Measurements from ENCODE around the gene ATF2.
A peak's percentile ranks its signal among the peaks of the same experiment; 100 is the strongest.

ATF2 gene

GRCh38 chr2:175158894-175159293, 9.1 kb downstream of the ATF2 start:
- Histone ChIP-seq H3K4me1 (ENCODE audit: insufficient read depth, low read length) (0 out of 2 replicates have a peak, but pooled peaks cover 3% of the 10 kb centered on the region), H3K4me3 (ENCODE audit: low read length) (no peak overlapping the region), H3K9ac (ENCODE audit: low read depth, low read length) (no peak overlapping the region), H3K9me3 (ENCODE audit: insufficient read depth, low read depth, low read length) (no peaks in the 10 kb centered on the region), H3K36me3 (ENCODE audit: insufficient read depth, low read depth, low read length) (peaks cover 4% of the 10 kb centered on the region; the same call in 1 of the 2 replicates), H3K27me3 (ENCODE audit: insufficient read depth, low read length) (no peaks in the 10 kb centered on the region), H3K27ac (ENCODE audit: low read length) (no peak overlapping the region)

GRCh38 chr2:175156534-175156933, 11.5 kb downstream of the ATF2 start:
- H3K9ac ChIP-seq (ENCODE audit: low read depth, low read length) = no peak overlapping the region
- H3K27me3 ChIP-seq (ENCODE audit: insufficient read depth, low read length) = no peaks in the 10 kb centered on the region
- peaks cover 4% of the 10 kb centered on the region; the same call in 1 of the 2 replicates for H3K36me3 ChIP-seq (ENCODE audit: insufficient read depth, low read depth, low read length)
- no peak overlapping the region for H3K4me3 ChIP-seq (ENCODE audit: low read length)
- no peak overlapping the region for H3K27ac ChIP-seq (ENCODE audit: low read length)
- H3K9me3 ChIP-seq (ENCODE audit: insufficient read depth, low read depth, low read length) = no peaks in the 10 kb centered on the region
- 0 out of 2 replicates have a peak, but pooled peaks cover 3% of the 10 kb centered on the region for H3K4me1 ChIP-seq (ENCODE audit: insufficient read depth, low read length)

- no peaks in the 10 kb centered on the region for H3K27me3 ChIP-seq (ENCODE audit: insufficient read depth, low read length)
- peaks cover 16% of the 10 kb centered on the region; the same call in 1 of the 2 replicates for H3K36me3 ChIP-seq (ENCODE audit: insufficient read depth, low read depth, low read length)
- no peaks in the 10 kb centered on the region for H3K9me3 ChIP-seq (ENCODE audit: insufficient read depth, low read depth, low read length)
- H3K27ac ChIP-seq (ENCODE audit: low read length) = no peak overlapping the region
- no peak overlapping the region for H3K4me3 ChIP-seq (ENCODE audit: low read length)
- H3K4me1 ChIP-seq (ENCODE audit: insufficient read depth, low read length) = 0 out of 2 replicates have a peak, but pooled peaks cover 3% of the 10 kb centered on the region
- H3K9ac ChIP-seq (ENCODE audit: low read depth, low read length) = no peak overlapping the region
These were observed 13.3 kb downstream of the ATF2 start for GRCh38 chr2:175154661-175155082.

- Histone ChIP-seq H3K9ac (ENCODE audit: low read depth, low read length) (no peak overlapping the region), H3K9me3 (ENCODE audit: insufficient read depth, low read depth, low read length) (no peaks in the 10 kb centered on the region), H3K36me3 (ENCODE audit: insufficient read depth, low read depth, low read length) (peaks cover 32% of the 10 kb centered on the region), H3K4me3 (ENCODE audit: low read length) (no peak overlapping the region), H3K27ac (ENCODE audit: low read length) (no peak overlapping the region), H3K27me3 (ENCODE audit: insufficient read depth, low read length) (no peaks in the 10 kb centered on the region), H3K4me1 (ENCODE audit: insufficient read depth, low read length) (0 out of 2 replicates have a peak, but pooled peaks cover 3% of the 10 kb centered on the region)
These were observed 15.8 kb downstream of the ATF2 start for GRCh38 chr2:175152242-175152641.

GRCh38 chr2:175151791-175152190, 16.2 kb downstream of the ATF2 start:
- H3K9ac ChIP-seq (ENCODE audit: low read depth, low read length) = no peak overlapping the region
- peaks cover 33% of the 10 kb centered on the region for H3K36me3 ChIP-seq (ENCODE audit: insufficient read depth, low read depth, low read length)
- 0 out of 2 replicates have a peak, but pooled peaks cover under 1% of the 10 kb centered on the region for H3K4me1 ChIP-seq (ENCODE audit: insufficient read depth, low read length)
- H3K27me3 ChIP-seq (ENCODE audit: insufficient read depth, low read length) = no peaks in the 10 kb centered on the region
- no peaks in the 10 kb centered on the region for H3K9me3 ChIP-seq (ENCODE audit: insufficient read depth, low read depth, low read length)
- no peak overlapping the region for H3K27ac ChIP-seq (ENCODE audit: low read length)
- no peak overlapping the region for H3K4me3 ChIP-seq (ENCODE audit: low read length)

- no peak overlapping the region for H3K4me3 ChIP-seq (ENCODE audit: low read length)
- H3K9ac ChIP-seq (ENCODE audit: low read depth, low read length) = no peak overlapping the region
- H3K27me3 ChIP-seq (ENCODE audit: insufficient read depth, low read length) = no peaks in the 10 kb centered on the region
- no peak overlapping the region for H3K27ac ChIP-seq (ENCODE audit: low read length)
- H3K9me3 ChIP-seq (ENCODE audit: insufficient read depth, low read depth, low read length) = no peaks in the 10 kb centered on the region
- H3K36me3 ChIP-seq (ENCODE audit: insufficient read depth, low read depth, low read length) = peaks cover 47% of the 10 kb centered on the region
- H3K4me1 ChIP-seq (ENCODE audit: insufficient read depth, low read length) = no peaks in the 10 kb centered on the region
These were observed 20.8 kb downstream of the ATF2 start for GRCh38 chr2:175147186-175147585.

GRCh38 chr2:175143678-175144077, 24.3 kb downstream of the ATF2 start:
- Histone ChIP-seq H3K4me3 (ENCODE audit: low read length) (no peak overlapping the region), H3K4me1 (ENCODE audit: insufficient read depth, low read length) (no peaks in the 10 kb centered on the region), H3K9me3 (ENCODE audit: insufficient read depth, low read depth, low read length) (no peaks in the 10 kb centered on the region), H3K27ac (ENCODE audit: low read length) (no peak overlapping the region), H3K9ac (ENCODE audit: low read depth, low read length) (no peak overlapping the region), H3K27me3 (ENCODE audit: insufficient read depth, low read length) (no peaks in the 10 kb centered on the region), H3K36me3 (ENCODE audit: insufficient read depth, low read depth, low read length) (peaks cover 37% of the 10 kb centered on the region)

GRCh38 chr2:175143191-175143590, 24.8 kb downstream of the ATF2 start:
- Histone ChIP-seq H3K36me3 (ENCODE audit: insufficient read depth, low read depth, low read length) (peaks cover 38% of the 10 kb centered on the region), H3K9ac (ENCODE audit: low read depth, low read length) (no peak overlapping the region), H3K9me3 (ENCODE audit: insufficient read depth, low read depth, low read length) (no peaks in the 10 kb centered on the region), H3K27me3 (ENCODE audit: insufficient read depth, low read length) (no peaks in the 10 kb centered on the region), H3K27ac (ENCODE audit: low read length) (no peak overlapping the region), H3K4me1 (ENCODE audit: insufficient read depth, low read length) (no peaks in the 10 kb centered on the region), H3K4me3 (ENCODE audit: low read length) (no peak overlapping the region)

GRCh38 chr2:175140332-175140731, 27.7 kb downstream of the ATF2 start:
- no peaks in the 10 kb centered on the region for H3K9me3 ChIP-seq (ENCODE audit: insufficient read depth, low read depth, low read length)
- H3K27me3 ChIP-seq (ENCODE audit: insufficient read depth, low read length) = no peaks in the 10 kb centered on the region
- peaks cover 37% of the 10 kb centered on the region for H3K36me3 ChIP-seq (ENCODE audit: insufficient read depth, low read depth, low read length)
- no peak overlapping the region for H3K27ac ChIP-seq (ENCODE audit: low read length)
- H3K4me1 ChIP-seq (ENCODE audit: insufficient read depth, low read length) = peaks cover 19% of the 10 kb centered on the region; the same call in 1 of the 2 replicates
- H3K4me3 ChIP-seq (ENCODE audit: low read length) = no peak overlapping the region
- no peak overlapping the region for H3K9ac ChIP-seq (ENCODE audit: low read depth, low read length)

- no peaks in the 10 kb centered on the region for H3K9me3 ChIP-seq (ENCODE audit: insufficient read depth, low read depth, low read length)
- H3K4me1 ChIP-seq (ENCODE audit: insufficient read depth, low read length) = peaks cover 22% of the 10 kb centered on the region; the same call in 1 of the 2 replicates
- no peak overlapping the region for H3K27ac ChIP-seq (ENCODE audit: low read length)
- H3K27me3 ChIP-seq (ENCODE audit: insufficient read depth, low read length) = no peaks in the 10 kb centered on the region
- no peak overlapping the region for H3K9ac ChIP-seq (ENCODE audit: low read depth, low read length)
- H3K36me3 ChIP-seq (ENCODE audit: insufficient read depth, low read depth, low read length) = peaks cover 50% of the 10 kb centered on the region
- H3K4me3 ChIP-seq (ENCODE audit: low read length) = no peak overlapping the region
These were observed 30.2 kb downstream of the ATF2 start for GRCh38 chr2:175137793-175138192.

GRCh38 chr2:175136334-175137215, 31.4 kb downstream of the ATF2 start:
- Histone ChIP-seq H3K27me3 (ENCODE audit: insufficient read depth, low read length) (no peaks in the 10 kb centered on the region), H3K27ac (ENCODE audit: low read length) (peak overlapping the region; percentile 39), H3K4me1 (ENCODE audit: insufficient read depth, low read length) (peaks cover 22% of the 10 kb centered on the region; the same call in 1 of the 2 replicates), H3K4me3 (ENCODE audit: low read length) (no peak overlapping the region; the same call in 1 of the 2 replicates), H3K9ac (ENCODE audit: low read depth, low read length) (no peak overlapping the region), H3K36me3 (ENCODE audit: insufficient read depth, low read depth, low read length) (peaks cover 56% of the 10 kb centered on the region), H3K9me3 (ENCODE audit: insufficient read depth, low read depth, low read length) (no peaks in the 10 kb centered on the region)

GRCh38 chr2:175135862-175136261, 32.1 kb downstream of the ATF2 start:
- Histone ChIP-seq H3K27ac (ENCODE audit: low read length) (no peak overlapping the region), H3K36me3 (ENCODE audit: insufficient read depth, low read depth, low read length) (peaks cover 56% of the 10 kb centered on the region), H3K4me1 (ENCODE audit: insufficient read depth, low read length) (peaks cover 22% of the 10 kb centered on the region; the same call in 1 of the 2 replicates), H3K27me3 (ENCODE audit: insufficient read depth, low read length) (no peaks in the 10 kb centered on the region), H3K9ac (ENCODE audit: low read depth, low read length) (no peak overlapping the region), H3K4me3 (ENCODE audit: low read length) (no peak overlapping the region; the same call in 1 of the 2 replicates), H3K9me3 (ENCODE audit: insufficient read depth, low read depth, low read length) (no peaks in the 10 kb centered on the region)
